GM21447 (cell line): ENCODE data around the gene STXBP1.

Experiments
- ATAC-seq: cut with Tn5 transposase; IDR thresholded peaks from one replicate; pipeline ENCODE4 v1.9.1; 2021; ENCODE audit not compliant: unreplicated experiment

Gene STXBP1

GRCh38 chr9:127711226-127711701 lies 99.2 kb downstream of the STXBP1 start:
- no peak for ATAC-seq

GRCh38 chr9:127711831-127712274 lies 99.8 kb downstream of the STXBP1 start:
- no peak for ATAC-seq

DNA sequence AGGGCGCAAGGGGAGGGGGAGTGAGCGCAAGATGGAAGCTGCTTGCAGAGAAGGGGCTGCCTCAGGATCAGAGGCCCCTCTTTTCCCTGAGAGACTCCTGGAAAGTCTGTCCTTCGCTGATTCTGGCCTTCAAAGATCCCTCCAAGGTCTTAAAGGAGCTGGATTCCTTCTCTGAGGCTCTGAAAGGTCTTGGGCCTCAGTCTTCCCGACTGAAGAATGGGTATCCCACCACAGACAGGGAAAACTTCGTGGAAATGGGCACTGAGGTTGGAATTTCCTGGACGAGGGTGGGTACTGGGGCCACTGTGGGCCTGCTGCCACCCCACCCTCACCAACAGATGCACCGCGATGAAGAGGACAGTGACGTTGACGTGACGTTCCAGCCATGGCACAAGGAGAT lies 100.3 kb downstream of the STXBP1 start:
- ATAC-seq = no peak

DNA sequence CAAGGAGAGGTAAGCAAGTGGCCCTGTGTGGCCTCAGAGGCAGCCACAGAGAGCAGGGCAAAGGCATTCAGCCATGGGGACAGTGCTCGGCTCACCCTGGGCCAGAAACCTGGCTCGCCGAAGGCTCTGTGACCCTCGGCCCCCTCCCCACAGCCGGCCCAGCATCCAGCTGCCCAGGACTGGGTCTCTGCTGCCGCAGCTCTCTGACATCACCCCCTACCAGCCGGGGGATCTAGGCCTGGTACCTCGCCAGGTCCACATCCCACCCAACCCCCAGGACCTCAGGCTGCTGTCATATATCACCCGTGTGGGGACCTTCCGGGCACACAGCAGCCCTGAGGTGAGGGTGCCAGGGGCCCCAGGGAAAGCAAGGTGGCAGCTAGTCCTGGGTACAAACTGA lies 100.8 kb downstream of the STXBP1 start:
- ATAC-seq = no peak

GRCh38 chr9:127714020-127714750 lies 102.1 kb downstream of the STXBP1 start:
- ATAC-seq = no peak

DNA sequence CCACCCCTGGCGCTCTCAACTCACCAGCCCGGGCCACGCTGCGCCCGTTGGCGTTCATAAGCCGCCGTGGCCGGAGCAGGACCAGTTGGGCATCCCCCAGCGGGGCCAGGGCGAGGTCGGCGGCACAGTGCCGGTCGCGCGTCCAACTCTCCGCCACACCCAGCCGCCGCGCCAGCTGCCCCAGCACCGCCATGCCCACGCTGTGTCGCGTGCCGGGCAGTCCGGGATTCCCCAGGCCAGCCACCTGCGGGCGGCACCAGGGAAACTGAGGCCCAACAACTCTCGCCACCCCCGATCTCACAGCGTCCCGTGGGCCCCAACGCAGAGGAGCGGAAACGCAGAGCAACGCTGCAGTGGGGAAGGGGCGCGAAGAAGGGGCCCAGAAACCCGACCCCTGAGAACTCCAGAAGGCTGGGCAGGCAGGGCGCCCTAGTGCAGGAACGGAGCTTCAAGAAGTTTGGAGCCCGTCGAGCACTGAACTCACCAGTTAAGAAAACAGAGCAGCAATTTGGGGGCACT lies 102.9 kb downstream of the STXBP1 start:
- ATAC-seq = peak; percentile 6

GRCh38 chr9:127715470-127716337 lies 103.6 kb downstream of the STXBP1 start, which contains the start of the genes PTRH1 and TTC16:
Gene PTRH1, minus strand, starts transcription at chr9:127715663. Its CDS starts 24 bp downstream, at chr9:127715639.
Gene TTC16, plus strand, starts transcription at chr9:127716079. Its CDS starts 67 bp downstream, at chr9:127716146.
- ATAC-seq = peak; percentile 86

DNA sequence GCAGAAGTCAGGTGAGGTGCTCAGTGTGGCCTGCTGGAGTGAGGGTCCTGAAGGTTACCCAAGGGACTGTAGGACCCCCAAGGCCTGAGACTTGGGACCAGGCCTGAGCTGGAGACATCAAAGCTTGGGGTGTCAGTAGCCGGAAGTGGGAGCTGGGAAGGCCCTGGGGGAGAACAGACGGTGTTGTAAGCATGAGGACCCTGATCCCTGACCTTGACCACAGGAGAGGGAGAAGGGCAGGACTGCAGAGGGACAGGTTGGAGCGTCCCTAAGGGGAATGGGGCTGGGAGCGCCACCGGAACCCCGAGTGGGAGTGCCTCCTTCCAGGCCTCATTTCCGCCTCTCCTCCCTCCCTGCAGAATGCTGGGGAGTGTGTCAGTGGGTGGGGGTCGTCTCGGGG lies 104.3 kb downstream of the STXBP1 start:
- no peak for ATAC-seq

DNA sequence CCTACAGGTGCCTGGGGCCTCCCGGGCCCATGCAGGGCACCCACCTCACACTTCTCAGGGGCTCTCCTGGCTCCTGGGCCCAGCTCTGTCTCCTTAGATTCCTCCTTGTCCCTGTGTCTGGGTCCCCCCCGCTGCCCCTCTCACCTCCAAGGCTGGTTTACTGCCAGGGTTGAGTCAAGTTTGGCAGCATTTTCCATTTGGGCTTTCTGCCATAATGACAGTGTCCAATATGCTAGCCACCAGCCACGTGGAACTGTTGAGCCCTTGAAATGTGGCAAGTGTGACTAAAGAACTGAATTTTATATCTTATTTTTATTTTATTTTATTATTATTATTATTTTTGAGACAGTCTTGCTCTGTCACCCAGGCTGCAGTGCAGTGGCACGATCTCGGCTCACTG lies 105.7 kb downstream of the STXBP1 start:
- ATAC-seq = no peak

GRCh38 chr9:127720031-127720864 lies 108.2 kb downstream of the STXBP1 start:
- no peak for ATAC-seq

- no peak for ATAC-seq
These were observed 108.8 kb downstream of the STXBP1 start for GRCh38 chr9:127720865-127721227.

- no peak for ATAC-seq
These were observed 109.3 kb downstream of the STXBP1 start for GRCh38 chr9:127721391-127721821.

DNA sequence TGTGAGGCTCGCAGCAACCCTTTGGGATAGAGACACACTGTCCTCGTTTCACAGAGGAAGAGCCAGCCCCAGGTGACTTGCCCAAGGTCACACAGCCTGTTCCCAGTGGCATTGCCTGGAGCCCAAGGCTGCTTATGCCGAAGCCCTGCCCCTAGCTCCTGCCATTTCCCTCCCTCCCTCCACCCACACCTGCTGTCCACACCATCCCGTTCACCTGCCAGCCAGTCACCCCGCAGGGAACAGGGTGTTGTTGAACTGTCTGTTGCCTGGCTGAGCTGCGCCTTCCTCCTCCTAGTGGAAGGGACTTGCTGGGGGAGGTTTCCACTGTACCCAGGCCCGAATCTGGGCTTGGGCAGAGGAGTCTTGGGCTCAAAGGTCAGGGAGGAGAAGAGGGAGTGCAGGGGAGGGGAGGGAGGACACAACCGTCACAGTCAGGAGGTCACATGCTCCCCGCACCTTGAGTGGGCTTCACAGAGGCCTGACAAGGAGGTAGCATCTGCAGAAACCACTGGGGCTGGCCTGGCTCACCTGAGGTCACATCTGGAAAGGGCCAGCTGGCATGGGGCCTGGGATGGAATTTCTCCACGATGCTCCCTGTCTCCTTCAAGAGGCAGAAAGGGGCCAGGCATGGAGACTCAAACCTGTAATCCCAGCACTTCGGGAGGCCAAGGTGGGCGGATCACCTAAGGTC lies 110.1 kb downstream of the STXBP1 start:
- ATAC-seq = no peak

- ATAC-seq = no peak
These were observed 110.9 kb downstream of the STXBP1 start for GRCh38 chr9:127723013-127723412.

DNA sequence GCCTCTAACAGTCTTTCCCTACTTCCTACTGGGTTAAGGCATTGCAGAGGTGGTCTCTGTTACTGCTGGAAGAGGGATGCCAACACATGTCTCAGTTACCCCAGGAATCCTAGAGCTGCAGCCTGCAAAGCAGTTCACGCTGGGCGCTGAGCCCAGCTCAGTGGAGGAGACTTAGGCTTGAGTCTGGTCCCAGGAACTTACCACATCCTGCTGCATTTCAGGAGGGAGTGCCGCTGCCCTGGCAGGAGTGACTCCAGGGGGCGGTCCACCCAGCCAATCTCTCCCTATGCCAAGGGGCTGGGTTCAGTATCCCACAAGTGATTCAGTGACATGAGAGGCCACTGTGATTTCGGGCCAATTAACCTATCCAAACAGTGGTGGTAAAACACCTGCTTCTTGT lies 111.4 kb downstream of the STXBP1 start:
- ATAC-seq = no peak

GRCh38 chr9:127724012-127724411 lies 111.9 kb downstream of the STXBP1 start:
- ATAC-seq = no peak

DNA sequence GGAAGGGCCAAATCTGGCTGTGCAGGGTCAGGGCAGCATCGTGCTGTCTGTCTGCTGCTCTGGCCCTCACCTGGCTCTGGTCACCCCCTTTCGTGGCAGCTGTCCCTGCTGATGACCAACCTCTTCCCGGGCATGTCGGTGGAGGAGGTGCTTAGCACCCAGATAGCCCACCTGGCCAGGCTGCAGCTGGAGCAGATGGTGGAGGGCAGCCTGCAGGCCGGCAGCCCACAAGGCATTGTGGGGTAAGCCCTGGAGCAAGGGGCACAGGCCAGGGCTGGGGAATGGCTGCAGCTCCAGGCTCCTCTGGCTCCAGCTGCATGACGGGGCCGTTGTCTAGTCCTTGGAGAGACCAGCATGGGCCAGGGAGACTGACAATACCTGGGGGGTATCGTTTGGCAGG lies 114.8 kb downstream of the STXBP1 start:
- ATAC-seq = no peak

GRCh38 chr9:127728808-127729207 lies 116.7 kb downstream of the STXBP1 start:
- ATAC-seq = no peak

DNA sequence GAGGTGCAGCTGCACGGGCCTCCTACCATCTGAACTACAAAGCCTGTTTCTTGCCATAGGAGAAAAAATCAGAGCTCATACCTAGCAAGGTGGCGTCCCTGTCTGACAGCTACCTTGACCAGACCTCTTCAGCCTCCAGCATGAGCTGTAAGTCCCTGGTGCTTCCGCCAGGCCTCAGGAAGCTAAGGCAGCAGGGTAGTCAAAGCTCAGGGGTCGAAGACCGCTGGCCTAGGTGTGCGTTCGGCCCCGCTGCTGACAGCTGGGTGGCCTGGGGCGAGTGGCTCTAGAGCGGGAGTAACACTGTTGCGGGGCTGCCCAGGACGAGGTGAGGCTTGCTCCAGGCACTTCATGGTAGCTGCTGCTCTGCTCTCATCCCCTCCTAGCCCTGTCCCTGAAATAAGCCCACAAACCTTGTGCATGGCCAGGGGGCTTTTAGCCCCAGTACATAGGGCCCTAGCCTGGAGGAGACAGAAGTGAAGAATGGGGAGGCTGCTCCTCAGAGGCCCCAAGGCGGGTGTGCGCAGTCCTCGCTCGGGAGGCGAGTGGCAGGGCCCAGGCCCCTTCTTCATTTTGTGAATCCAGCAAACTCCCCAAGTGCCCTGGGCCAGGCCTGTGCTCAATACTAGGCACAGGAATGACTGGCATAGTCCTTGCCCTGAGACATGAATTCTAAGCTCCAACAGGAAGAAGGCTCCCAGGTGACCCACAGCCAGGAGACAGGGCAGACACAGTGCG lies 117.6 kb downstream of the STXBP1 start:
- no peak for ATAC-seq
